GM10266 (cell line): Measurements from ENCODE around the gene FAM81B.

Source experiments
- DNase-seq: peaks from one replicate; pipeline ENCODE4 v3.0.0; 2012; ENCODE audit errors: extremely low spot score
- TF ChIP-seq, protein P1 (sequence below): IDR thresholded peaks from 2 replicates; pipeline ENCODE4 v1.5.1; 2012; ENCODE audit warnings: mild to moderate bottlenecking, low read depth; ENCODE audit not compliant: control insufficient read depth, insufficient read depth; ENCODE audit errors: missing control alignments

Gene FAM81B

DNA sequence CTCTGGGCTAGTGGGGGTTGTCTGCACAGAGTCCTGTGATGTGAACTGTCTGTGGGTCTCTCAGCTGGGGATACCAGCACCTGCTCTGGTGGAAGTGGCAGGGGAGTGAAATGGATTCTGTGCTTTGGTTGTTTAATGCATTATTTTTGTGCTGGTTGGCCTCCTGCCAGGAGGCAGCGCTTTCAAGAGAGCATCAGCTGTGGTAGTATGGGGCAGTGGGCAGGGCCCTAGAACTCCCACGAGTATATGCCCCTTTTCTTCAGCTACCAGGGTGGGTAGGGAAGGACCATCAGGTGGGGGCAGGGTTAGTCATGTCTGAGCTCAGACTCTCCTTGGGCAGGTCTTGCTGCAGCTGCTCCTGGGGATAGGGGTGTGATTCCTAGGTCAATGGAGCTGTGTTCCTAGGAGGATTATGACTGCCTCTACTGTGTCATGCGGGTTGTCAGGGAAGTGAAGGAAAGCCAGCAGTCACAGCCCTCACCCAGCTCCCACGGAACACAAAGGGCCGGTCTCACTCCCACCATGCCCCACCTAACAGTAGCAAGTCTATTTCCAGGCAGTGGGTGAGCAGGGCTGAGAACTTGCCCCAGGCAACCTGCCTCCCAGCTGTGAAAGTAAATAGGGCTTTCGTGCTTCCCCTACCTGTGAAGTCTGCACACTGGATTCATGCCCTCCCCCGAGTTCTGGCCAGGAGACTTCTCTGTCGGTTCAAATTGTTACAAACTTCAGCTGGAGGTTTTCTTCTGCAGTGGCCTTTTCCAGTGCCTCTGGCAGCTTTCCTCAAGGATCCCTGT, 25.7 kb upstream of the FAM81B start:
- TF ChIP-seq, protein P1, sequence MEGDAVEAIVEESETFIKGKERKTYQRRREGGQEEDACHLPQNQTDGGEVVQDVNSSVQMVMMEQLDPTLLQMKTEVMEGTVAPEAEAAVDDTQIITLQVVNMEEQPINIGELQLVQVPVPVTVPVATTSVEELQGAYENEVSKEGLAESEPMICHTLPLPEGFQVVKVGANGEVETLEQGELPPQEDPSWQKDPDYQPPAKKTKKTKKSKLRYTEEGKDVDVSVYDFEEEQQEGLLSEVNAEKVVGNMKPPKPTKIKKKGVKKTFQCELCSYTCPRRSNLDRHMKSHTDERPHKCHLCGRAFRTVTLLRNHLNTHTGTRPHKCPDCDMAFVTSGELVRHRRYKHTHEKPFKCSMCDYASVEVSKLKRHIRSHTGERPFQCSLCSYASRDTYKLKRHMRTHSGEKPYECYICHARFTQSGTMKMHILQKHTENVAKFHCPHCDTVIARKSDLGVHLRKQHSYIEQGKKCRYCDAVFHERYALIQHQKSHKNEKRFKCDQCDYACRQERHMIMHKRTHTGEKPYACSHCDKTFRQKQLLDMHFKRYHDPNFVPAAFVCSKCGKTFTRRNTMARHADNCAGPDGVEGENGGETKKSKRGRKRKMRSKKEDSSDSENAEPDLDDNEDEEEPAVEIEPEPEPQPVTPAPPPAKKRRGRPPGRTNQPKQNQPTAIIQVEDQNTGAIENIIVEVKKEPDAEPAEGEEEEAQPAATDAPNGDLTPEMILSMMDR: no peak
- DNase-seq: no peak

DNA sequence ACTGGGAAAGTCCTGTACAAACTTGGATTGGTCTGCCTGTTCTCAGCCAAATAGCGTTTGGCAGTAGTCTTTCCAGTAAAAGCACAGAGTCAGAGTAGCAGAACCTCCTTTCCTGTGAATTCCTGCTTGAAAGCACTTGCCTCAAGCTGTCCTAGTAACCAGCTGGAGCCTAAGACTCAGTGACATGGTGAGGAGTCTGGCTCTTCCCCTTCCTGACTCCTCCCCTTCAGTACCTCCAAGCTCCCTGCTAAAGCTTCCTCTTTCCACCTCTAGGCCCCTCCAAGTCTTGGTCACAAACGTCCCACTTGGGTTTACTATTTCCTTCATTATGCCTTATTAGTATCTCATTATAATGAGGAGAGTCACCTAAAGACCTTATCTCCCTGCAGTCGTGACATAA, 21.4 kb upstream of the FAM81B start:
- DNase-seq: no peak
- TF ChIP-seq, protein P1: no peak

DNA sequence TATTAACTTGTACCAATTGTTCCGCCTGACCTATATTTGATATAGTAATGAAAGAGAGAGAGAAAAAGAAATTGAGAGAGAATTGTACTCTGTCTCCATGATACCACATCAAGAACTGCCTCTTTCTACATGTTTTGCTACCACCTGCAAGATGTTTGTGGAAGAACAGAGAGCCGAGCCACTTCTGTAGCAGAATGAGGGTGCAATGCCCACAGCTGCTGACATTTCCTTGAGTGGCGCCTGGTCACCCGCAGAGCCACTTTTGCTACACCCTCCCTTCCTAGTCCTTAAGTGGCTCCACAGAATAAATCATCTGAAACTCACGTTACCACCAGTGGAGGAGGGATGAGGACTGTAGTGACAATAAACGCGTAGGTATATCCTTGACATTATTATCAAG, 17.1 kb upstream of the FAM81B start:
- TF ChIP-seq, protein P1: no peak
- DNase-seq: no peak

DNA sequence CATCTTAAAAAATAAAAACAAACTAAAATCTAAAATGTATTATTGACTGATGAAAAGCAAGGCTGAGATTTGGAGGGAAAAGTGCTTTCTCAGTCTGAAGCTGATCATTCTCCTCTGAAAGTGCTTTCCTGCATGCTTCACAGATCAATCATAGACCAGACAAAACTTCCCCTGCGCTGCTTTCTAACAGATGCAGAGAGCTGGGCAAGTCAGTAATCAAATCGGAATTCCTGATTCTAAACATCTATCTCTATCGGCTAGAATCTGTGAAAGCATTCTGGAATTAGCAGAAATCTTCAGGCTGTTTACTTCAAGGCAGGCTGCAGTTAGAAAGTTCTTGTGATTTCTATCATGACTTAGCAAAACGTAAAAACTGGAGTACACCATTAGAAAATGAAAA, 15.6 kb upstream of the FAM81B start:
- no peak for DNase-seq
- TF ChIP-seq, protein P1: no peak

DNA sequence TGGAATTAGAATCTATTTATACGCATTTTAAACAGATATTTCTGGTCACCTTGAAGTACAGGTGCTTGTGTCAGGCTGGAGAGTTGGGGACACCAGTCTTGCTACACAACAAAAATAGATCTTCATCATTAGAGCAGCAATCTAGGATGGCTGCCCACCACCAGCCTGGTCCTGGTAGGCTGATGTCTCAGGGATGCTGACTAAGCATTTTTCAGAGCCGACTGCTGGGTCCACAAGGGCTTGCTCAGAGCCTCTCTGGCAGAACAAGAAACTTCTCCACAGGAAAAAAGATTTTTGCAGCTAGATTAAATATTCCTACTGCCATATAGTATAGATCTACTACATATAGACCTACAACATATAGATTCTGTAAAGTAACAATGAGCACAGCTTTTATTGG, 12.0 kb upstream of the FAM81B start:
- DNase-seq: no peak
- TF ChIP-seq, protein P1: no peak

DNA sequence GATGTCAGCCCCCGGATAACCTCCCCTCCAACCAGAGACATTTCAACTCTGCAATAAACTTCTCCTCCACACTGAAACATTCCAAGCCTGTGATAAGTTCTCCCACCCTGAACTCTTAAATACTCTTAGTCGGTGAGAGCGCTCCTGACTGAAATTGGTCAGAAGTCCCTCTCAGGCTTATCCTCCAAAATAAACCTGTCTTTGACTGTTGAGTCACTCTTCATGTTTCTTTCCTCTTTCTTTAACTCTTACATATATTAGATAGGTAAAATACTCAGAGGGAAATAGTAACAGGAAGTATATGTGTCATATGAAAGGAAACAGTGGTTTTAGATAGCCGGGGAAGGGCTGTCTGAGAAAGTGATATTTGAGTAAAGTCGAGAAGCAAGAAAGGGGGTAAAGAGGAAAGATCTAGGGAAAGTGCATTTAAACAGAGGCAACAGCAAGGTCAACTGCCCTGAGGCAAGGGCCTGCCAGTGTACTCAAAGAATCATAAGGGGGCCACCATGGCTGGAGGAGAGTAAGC, 11.0 kb upstream of the FAM81B start:
- no peak for DNase-seq
- TF ChIP-seq, protein P1: no peak

DNA sequence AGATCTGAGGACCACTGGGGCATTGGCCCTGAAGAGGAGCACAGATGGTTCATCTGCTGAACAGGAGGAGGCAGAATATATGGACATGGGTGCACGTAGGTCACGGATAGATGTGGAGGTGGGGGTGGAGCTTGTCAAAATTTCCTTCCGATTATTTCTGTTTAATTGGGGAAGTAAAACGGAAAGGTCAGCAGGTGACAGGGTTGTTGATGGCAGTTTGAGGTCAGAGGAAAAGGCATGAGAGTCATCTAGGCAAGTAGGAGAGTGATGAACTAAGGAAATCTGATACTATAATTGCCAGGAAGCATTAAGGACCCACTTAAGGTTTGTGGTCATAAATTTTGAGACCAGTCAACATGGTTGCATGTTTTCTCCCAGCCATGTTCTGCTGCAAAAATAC, 8.4 kb upstream of the FAM81B start:
- no peak for DNase-seq

More for the DNA sequence above, 8.4 kb upstream of the FAM81B start:
- TF ChIP-seq, protein P1: no peak
